Measurements from ENCODE around the gene FHAD1. TPM values are rescaled to one million over a fixed set of nuclear protein-coding genes. Genes with fewer than 3 reads are reported as not detected.

The FHAD1 gene
- total RNA-seq, 4 donors from 2014 or later: not detected

GRCh38 chr1:15255582-15256149 lies 8.6 kb downstream of the FHAD1 start:
- ATAC-seq (no peak), DNase-seq (no peak)
- in situ Hi-C loops (cut with MboI; ENCODE audit: low sequenced_read_pairs in 4 of 4) (no loop called here), intact Hi-C loops (cut with DNase I; ENCODE audit: low total_unique reads) (no loop called here)
- Histone ChIP-seq H3K27me3 (no peaks in the 10 kb centered on the region), H3K4me1 (peaks cover 0 to 1% of the 10 kb centered on the region in 2 donors), H3K9me3 (no peaks in the 10 kb centered on the region), H3K36me3 (no peaks in the 10 kb centered on the region), H3K27ac (no peak overlapping the region), H3K4me3 (no peak overlapping the region)
- no peak for TF ChIP-seq POLR2A (IDR thresholded peaks at IDR 0.05)
- no peak for TF ChIP-seq CTCF (IDR thresholded peaks at IDR 0.05 in 4 of 5, conservative IDR thresholded peaks at IDR 0.05 in 1 of 5)

- DNase-seq: no peak
- Histone ChIP-seq H3K36me3 (no peaks in the 10 kb centered on the region), H3K27ac (no peak overlapping the region), H3K27me3 (no peaks in the 10 kb centered on the region), H3K9me3 (no peaks in the 10 kb centered on the region), H3K4me3 (no peak overlapping the region), H3K4me1 (peaks cover 0 to 3% of the 10 kb centered on the region in 2 donors)
- in situ Hi-C loops (cut with MboI; ENCODE audit: low sequenced_read_pairs in 4 of 4) (no loop called here), intact Hi-C loops (cut with DNase I; ENCODE audit: low total_unique reads) (no loop called here)
- TF ChIP-seq CTCF (IDR thresholded peaks at IDR 0.05 in 4 of 5, conservative IDR thresholded peaks at IDR 0.05 in 1 of 5) (no peak), POLR2A (IDR thresholded peaks at IDR 0.05) (no peak)
- no peak for ATAC-seq
These were observed 9.6 kb downstream of the FHAD1 start for GRCh38 chr1:15256584-15256983.

GRCh38 chr1:15257309-15257708 lies 10.3 kb downstream of the FHAD1 start:
- intact Hi-C loops (cut with DNase I; ENCODE audit: low total_unique reads): no loop called here
- in situ Hi-C loops (cut with MboI; ENCODE audit: low sequenced_read_pairs in 4 of 4): no loop called here
- no peaks in the 10 kb centered on the region for H3K27me3 ChIP-seq
- peaks cover 0 to 3% of the 10 kb centered on the region in 2 donors for H3K4me1 ChIP-seq
- no peaks in the 10 kb centered on the region for H3K9me3 ChIP-seq
- no peak overlapping the region for H3K27ac ChIP-seq
- no peak for DNase-seq
- no peak overlapping the region for H3K4me3 ChIP-seq
- no peaks in the 10 kb centered on the region for H3K36me3 ChIP-seq
- ATAC-seq: no peak
- TF ChIP-seq CTCF (IDR thresholded peaks at IDR 0.05 in 4 of 5, conservative IDR thresholded peaks at IDR 0.05 in 1 of 5) (no peak), POLR2A (IDR thresholded peaks at IDR 0.05) (no peak)

- intact Hi-C loops (cut with DNase I; ENCODE audit: low total_unique reads) (no loop called here), in situ Hi-C loops (cut with MboI; ENCODE audit: low sequenced_read_pairs in 4 of 4) (no loop called here)
- TF ChIP-seq POLR2A (IDR thresholded peaks at IDR 0.05) (no peak), CTCF (IDR thresholded peaks at IDR 0.05 in 4 of 5, conservative IDR thresholded peaks at IDR 0.05 in 1 of 5) (no peak)
- H3K4me1 ChIP-seq: peaks cover 0 to 3% of the 10 kb centered on the region in 2 donors
- no peak overlapping the region for H3K4me3 ChIP-seq
- H3K36me3 ChIP-seq: no peaks in the 10 kb centered on the region
- H3K27ac ChIP-seq: no peak overlapping the region
- no peak for DNase-seq
- no peaks in the 10 kb centered on the region for H3K27me3 ChIP-seq
- ATAC-seq: no peak
- H3K9me3 ChIP-seq: no peaks in the 10 kb centered on the region
These were observed 12.0 kb downstream of the FHAD1 start for GRCh38 chr1:15258833-15259621.
